Measurements from ENCODE around the gene EIF4H. TPM values are rescaled to one million over a fixed set of nuclear protein-coding genes. Genes with fewer than 3 reads are reported as not detected.

Gene EIF4H
- total and polyA plus RNA-seq, 9 of the 15 experiments (the other 6 are each of a cell fraction or from before 2014, with no cell fraction given) = 11.0 to 435 (median 319) TPM

DNA sequence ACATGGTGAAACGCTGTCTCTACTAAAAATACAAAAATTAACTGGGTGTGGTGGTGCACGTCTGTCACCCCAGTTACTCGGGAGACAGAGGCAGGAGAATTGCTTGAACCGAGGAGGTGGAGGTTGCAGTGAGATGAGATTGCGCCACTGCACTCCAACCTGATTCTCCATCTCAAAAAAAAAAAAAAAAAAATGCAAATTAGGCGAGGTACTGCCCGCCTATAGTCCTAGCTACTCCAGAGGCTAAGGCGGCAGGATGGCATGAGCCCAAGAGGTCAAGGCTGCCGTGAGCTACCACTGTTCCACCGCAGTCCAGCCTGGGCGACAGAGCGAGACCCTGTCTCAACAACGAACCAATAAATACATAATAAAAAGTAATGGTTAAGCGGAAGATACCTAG lies 1.1 kb upstream of the EIF4H start (continued):
- TF ChIP-seq TRIM25 (IDR thresholded peaks at IDR 0.05; ENCODE audit: borderline replicate concordance) (no peak), ZNF133 (CRISPR knock-in tag; IDR thresholded peaks at IDR 0.05) (no peak), GATAD2B (IDR thresholded peaks at IDR 0.05; ENCODE audit: borderline replicate concordance) (no peak), FOXP1 (CRISPR knock-in tag; IDR thresholded peaks at IDR 0.05) (no peak), ARID1B (IDR thresholded peaks at IDR 0.05) (0 out of 2 replicates have a peak, but pooled peaks have one; percentile 14), CEBPB (tag; IDR thresholded peaks at IDR 0.05) (peak; percentile 95), CBFB (CRISPR knock-in tag; IDR thresholded peaks at IDR 0.05) (no peak), PKNOX1 (IDR thresholded peaks at IDR 0.05) (peak; percentile 87), CXXC5 (CRISPR knock-in tag; IDR thresholded peaks at IDR 0.05) (0 out of 2 replicates have a peak, but pooled peaks have one; percentile 3), EGR1 (conservative IDR thresholded peaks at IDR 0.05) (no peak)

All from K562 (cell line).